Measurements from ENCODE around the gene DCAF10.
A peak's percentile ranks its signal among the peaks of the same experiment; 100 is the strongest.

The DCAF10 gene

DNA sequence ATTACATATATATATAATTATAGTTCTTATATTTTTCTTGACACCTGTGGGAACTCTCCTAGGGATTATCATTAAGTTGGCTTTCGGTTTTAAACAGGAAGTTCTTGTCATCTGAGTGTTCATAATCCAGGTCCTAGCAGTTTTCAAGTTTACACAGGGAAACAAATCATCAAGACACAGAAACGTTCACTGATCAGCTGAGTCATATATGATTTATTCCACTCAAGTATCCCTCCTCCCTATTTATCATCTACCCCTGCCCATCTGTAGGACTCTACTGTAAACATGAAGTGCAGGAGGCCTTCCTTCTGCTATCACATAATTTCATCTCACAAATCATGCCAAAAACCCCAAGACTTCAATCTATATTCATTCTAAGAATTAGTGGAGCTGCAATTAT is 97.1 kb downstream of the DCAF10 start:
- Histone ChIP-seq H3K9me3 (ENCODE audit: control insufficient read depth in 2 of 2, low read length in 2 of 2) (no peaks in the 10 kb centered on the region), H3K36me3 (ENCODE audit: control insufficient read depth in 2 of 2, insufficient read depth in 2 of 2, low read length in 2 of 2) (peaks cover 21 to 28% of the 10 kb centered on the region in 2 donors), H3K4me3 (ENCODE audit: low read length in 2 of 2) (no peak overlapping the region), H3K27me3 (ENCODE audit: control insufficient read depth in 1 of 2, insufficient read depth in 2 of 2, low read length in 2 of 2) (no peaks in the 10 kb centered on the region), H3K27ac (ENCODE audit: low read length) (no peak overlapping the region), H3K4me1 (ENCODE audit: control insufficient read depth, insufficient read depth, low read length) (peaks cover 1% of the 10 kb centered on the region), H3K9ac (ENCODE audit: low read length in 2 of 2) (no peak overlapping the region)

- Histone ChIP-seq H3K9ac (ENCODE audit: low read length in 2 of 2) (no peak overlapping the region), H3K4me1 (ENCODE audit: control insufficient read depth, insufficient read depth, low read length) (peaks cover 13% of the 10 kb centered on the region), H3K27ac (ENCODE audit: low read length) (no peak overlapping the region), H3K4me3 (ENCODE audit: low read length in 2 of 2) (no peak overlapping the region), H3K9me3 (ENCODE audit: control insufficient read depth in 2 of 2, low read length in 2 of 2) (no peaks in the 10 kb centered on the region), H3K36me3 (ENCODE audit: control insufficient read depth in 2 of 2, insufficient read depth in 2 of 2, low read length in 2 of 2) (peaks cover 15 to 17% of the 10 kb centered on the region in 2 donors), H3K27me3 (ENCODE audit: control insufficient read depth in 1 of 2, insufficient read depth in 2 of 2, low read length in 2 of 2) (no peaks in the 10 kb centered on the region)
Observed at GRCh38 chr9:37899041-37899440, 98.4 kb downstream of the DCAF10 start.

GRCh38 chr9:37902131-37902530 is 101.5 kb downstream of the DCAF10 start:
- no peak overlapping the region for H3K27ac ChIP-seq (ENCODE audit: low read length)
- peaks cover 23% of the 10 kb centered on the region for H3K4me1 ChIP-seq (ENCODE audit: control insufficient read depth, insufficient read depth, low read length)
- H3K9ac ChIP-seq (ENCODE audit: low read length in 2 of 2) = no peak overlapping the region
- peaks cover 6 to 8% of the 10 kb centered on the region in 2 donors for H3K36me3 ChIP-seq (ENCODE audit: control insufficient read depth in 2 of 2, insufficient read depth in 2 of 2, low read length in 2 of 2)
- H3K9me3 ChIP-seq (ENCODE audit: control insufficient read depth in 2 of 2, low read length in 2 of 2) = no peaks in the 10 kb centered on the region
- no peak overlapping the region for H3K4me3 ChIP-seq (ENCODE audit: low read length in 2 of 2)
- no peaks in the 10 kb centered on the region for H3K27me3 ChIP-seq (ENCODE audit: control insufficient read depth in 1 of 2, insufficient read depth in 2 of 2, low read length in 2 of 2)

GRCh38 chr9:37902796-37903646 is 102.4 kb downstream of the DCAF10 start:
- Histone ChIP-seq H3K4me3 (ENCODE audit: low read length in 2 of 2) (peak overlapping the region; percentile 87 to 92), H3K4me1 (ENCODE audit: control insufficient read depth, insufficient read depth, low read length) (peaks cover 23% of the 10 kb centered on the region), H3K9me3 (ENCODE audit: control insufficient read depth in 2 of 2, low read length in 2 of 2) (no peaks in the 10 kb centered on the region), H3K9ac (ENCODE audit: low read length in 2 of 2) (peak overlapping the region; percentile 88), H3K27ac (ENCODE audit: low read length) (peak overlapping the region; percentile 80), H3K36me3 (ENCODE audit: control insufficient read depth in 2 of 2, insufficient read depth in 2 of 2, low read length in 2 of 2) (peaks cover 4 to 8% of the 10 kb centered on the region in 2 donors), H3K27me3 (ENCODE audit: control insufficient read depth in 1 of 2, insufficient read depth in 2 of 2, low read length in 2 of 2) (no peaks in the 10 kb centered on the region)

DNA sequence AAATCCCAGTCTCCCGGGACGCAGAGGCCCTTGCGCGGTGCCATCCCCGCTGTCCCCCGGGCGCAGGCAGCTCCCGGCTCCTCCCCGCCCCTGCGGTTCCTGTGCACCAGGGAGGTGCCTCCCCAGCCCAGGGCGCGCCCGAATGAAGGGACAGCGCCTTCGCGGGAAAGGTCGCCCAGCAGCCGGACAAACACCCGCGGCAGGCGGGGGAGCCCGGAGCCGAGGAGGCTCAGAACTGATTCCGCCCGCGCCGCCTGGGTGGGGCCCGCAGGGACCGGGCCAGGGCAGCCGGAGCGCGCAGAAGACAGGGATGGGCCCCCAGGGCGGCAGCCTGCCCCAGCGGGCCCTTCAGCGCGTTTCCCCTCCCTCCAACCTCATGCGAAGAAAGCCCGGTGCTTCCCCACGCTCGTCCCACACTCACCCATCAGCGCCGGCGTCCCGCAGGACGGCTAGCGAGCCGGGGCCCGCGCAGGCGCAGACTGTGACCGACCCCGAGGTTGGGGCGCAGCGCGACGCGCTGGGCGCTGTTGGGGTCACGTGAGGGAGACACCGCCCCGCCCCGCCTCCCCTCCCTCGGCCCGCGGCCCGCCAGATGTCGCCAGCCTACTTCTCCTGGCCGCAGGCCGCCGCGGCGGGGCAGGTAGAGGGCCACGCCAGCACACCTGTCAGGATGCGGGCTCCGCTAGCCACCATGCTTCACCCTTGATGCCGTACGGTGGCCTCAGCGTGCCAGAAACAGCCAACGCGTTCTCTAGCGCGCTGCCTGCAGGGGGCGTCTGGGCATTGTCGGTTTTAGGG is 103.2 kb downstream of the DCAF10 start, which contains the start of gene SLC25A51:
TSS of gene SLC25A51 (minus strand) at position 481 of the 798 bp plus-strand sequence. CDS start 15,577 bp downstream, outside the sequence.
- no peaks in the 10 kb centered on the region for H3K9me3 ChIP-seq (ENCODE audit: control insufficient read depth in 2 of 2, low read length in 2 of 2)
- H3K4me3 ChIP-seq (ENCODE audit: low read length in 2 of 2) = peak within 1 kb of the TSS; percentile 87 to 92
- peak within 1 kb of the TSS; percentile 80 for H3K27ac ChIP-seq (ENCODE audit: low read length)
- H3K36me3 ChIP-seq (ENCODE audit: control insufficient read depth in 2 of 2, insufficient read depth in 2 of 2, low read length in 2 of 2) = peaks cover 4 to 5% of the 10 kb centered on the region in 2 donors
- H3K27me3 ChIP-seq (ENCODE audit: control insufficient read depth in 1 of 2, insufficient read depth in 2 of 2, low read length in 2 of 2) = no peaks in the 10 kb centered on the region
- peak within 1 kb of the TSS; percentile 88 for H3K9ac ChIP-seq (ENCODE audit: low read length in 2 of 2)
- H3K4me1 ChIP-seq (ENCODE audit: control insufficient read depth, insufficient read depth, low read length) = peaks cover 23% of the 10 kb centered on the region

- Histone ChIP-seq H3K9me3 (ENCODE audit: control insufficient read depth in 2 of 2, low read length in 2 of 2) (no peaks in the 10 kb centered on the region), H3K36me3 (ENCODE audit: control insufficient read depth in 2 of 2, insufficient read depth in 2 of 2, low read length in 2 of 2) (peaks cover 0 to 2% of the 10 kb centered on the region in 2 donors), H3K4me3 (ENCODE audit: low read length in 2 of 2) (peak overlapping the region; percentile 87 to 92), H3K9ac (ENCODE audit: low read length in 2 of 2) (peak overlapping the region; percentile 88), H3K27me3 (ENCODE audit: control insufficient read depth in 1 of 2, insufficient read depth in 2 of 2, low read length in 2 of 2) (no peaks in the 10 kb centered on the region), H3K27ac (ENCODE audit: low read length) (peak overlapping the region; percentile 80), H3K4me1 (ENCODE audit: control insufficient read depth, insufficient read depth, low read length) (peaks cover 23% of the 10 kb centered on the region)
Observed at GRCh38 chr9:37904445-37905130, 104.0 kb downstream of the DCAF10 start.

DNA sequence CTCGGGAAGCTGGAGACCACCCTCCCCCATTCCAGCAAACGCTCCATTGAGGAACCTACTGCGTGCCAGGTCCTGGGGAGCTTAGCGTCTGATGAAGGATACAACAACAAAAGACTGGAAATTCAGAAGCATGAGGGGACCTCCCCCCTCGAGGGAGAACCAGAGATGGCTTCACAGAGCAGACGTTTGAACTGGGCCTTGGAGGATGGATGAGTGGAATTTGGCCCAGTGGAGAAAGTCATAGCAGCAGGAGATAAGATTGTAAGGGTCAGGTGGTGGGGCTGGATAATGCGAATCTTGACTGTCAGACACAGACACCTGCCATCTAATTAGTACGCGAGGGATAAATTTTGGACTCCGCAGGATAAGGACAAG is 104.5 kb downstream of the DCAF10 start:
- Histone ChIP-seq H3K9me3 (ENCODE audit: control insufficient read depth in 2 of 2, low read length in 2 of 2) (no peaks in the 10 kb centered on the region), H3K4me3 (ENCODE audit: low read length in 2 of 2) (peak overlapping the region; percentile 87 to 92), H3K27me3 (ENCODE audit: control insufficient read depth in 1 of 2, insufficient read depth in 2 of 2, low read length in 2 of 2) (no peaks in the 10 kb centered on the region), H3K4me1 (ENCODE audit: control insufficient read depth, insufficient read depth, low read length) (peaks cover 23% of the 10 kb centered on the region), H3K27ac (ENCODE audit: low read length) (peak overlapping the region; percentile 80), H3K9ac (ENCODE audit: low read length in 2 of 2) (peak overlapping the region; percentile 88), H3K36me3 (ENCODE audit: control insufficient read depth in 2 of 2, insufficient read depth in 2 of 2, low read length in 2 of 2) (peaks cover 0 to 2% of the 10 kb centered on the region in 2 donors)

DNA sequence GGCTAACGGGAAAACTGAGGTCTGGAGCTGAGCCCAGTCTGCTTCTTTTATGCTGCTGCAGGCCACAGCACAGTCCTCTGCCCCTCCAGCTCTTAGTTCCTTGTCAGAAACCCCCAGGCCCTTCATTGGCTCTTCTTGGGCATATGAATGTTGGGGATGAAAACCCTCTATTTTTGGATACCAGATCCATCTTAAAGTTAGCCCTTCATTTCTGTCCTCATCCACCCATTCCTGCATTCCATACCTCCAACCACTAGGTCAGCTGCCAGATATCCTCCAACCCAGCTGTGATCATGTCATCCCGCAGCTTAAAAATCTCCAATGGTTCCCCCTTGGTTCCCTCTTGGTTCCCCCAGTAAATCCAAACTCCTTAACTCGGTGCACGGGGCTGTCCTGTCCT is 105.2 kb downstream of the DCAF10 start:
- Histone ChIP-seq H3K36me3 (ENCODE audit: control insufficient read depth in 2 of 2, insufficient read depth in 2 of 2, low read length in 2 of 2) (peaks cover 0 to 1% of the 10 kb centered on the region in 2 donors), H3K27ac (ENCODE audit: low read length) (no peak overlapping the region), H3K9me3 (ENCODE audit: control insufficient read depth in 2 of 2, low read length in 2 of 2) (no peaks in the 10 kb centered on the region), H3K27me3 (ENCODE audit: control insufficient read depth in 1 of 2, insufficient read depth in 2 of 2, low read length in 2 of 2) (no peaks in the 10 kb centered on the region), H3K4me3 (ENCODE audit: low read length in 2 of 2) (no peak overlapping the region), H3K4me1 (ENCODE audit: control insufficient read depth, insufficient read depth, low read length) (peaks cover 23% of the 10 kb centered on the region), H3K9ac (ENCODE audit: low read length in 2 of 2) (no peak overlapping the region)

DNA sequence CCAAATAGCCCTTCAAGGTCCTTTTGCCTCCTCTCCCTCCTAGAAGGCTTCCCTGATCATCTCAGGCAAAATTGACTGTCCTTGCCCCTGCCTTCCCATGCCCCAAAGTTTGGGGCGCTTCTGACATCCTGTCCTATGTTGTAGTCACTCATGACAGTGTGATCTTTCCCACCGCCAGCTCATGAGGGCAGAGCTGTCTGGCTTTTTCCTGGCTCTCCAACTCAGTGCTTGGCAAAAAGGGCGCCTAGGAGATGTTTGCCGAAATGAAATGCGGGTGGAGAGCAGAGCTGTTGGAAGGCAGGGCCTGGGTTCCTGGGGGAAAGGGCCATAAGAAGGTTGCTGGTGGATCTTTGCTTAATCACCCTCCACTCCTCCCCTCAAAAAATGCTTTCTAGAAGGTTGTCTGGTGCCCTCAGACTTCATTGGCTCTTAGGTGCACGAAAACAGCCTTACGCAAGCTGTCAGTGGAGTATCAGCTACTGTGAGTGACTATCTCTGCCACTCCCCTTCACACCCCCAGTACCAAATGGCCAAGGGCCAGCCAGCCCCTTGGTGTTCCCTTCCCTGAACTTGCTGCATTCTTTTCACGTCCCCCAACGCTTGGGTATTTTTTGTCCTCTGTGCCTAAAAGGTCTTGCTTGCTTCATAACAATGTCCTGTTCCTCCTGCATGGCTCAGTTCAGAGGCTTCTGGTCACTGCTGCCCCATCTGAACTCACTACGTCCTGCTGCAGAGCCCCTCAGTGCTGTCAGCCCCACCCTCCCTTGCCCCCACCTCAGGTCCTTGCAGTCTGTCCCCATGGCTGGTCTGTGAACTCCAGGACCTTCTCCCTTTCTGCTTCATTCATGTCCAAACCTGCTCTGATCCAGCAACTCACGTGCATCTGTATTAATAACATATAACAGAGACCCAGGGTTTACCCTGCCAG is 106.0 kb downstream of the DCAF10 start:
- Histone ChIP-seq H3K36me3 (ENCODE audit: control insufficient read depth in 2 of 2, insufficient read depth in 2 of 2, low read length in 2 of 2) (no peaks in the 10 kb centered on the region), H3K27ac (ENCODE audit: low read length) (no peak overlapping the region), H3K9me3 (ENCODE audit: control insufficient read depth in 2 of 2, low read length in 2 of 2) (no peaks in the 10 kb centered on the region), H3K4me1 (ENCODE audit: control insufficient read depth, insufficient read depth, low read length) (peaks cover 23% of the 10 kb centered on the region), H3K4me3 (ENCODE audit: low read length in 2 of 2) (no peak overlapping the region), H3K9ac (ENCODE audit: low read length in 2 of 2) (no peak overlapping the region), H3K27me3 (ENCODE audit: control insufficient read depth in 1 of 2, insufficient read depth in 2 of 2, low read length in 2 of 2) (no peaks in the 10 kb centered on the region)
